ENCODE measurements around the gene PTPRE. TPM values are rescaled to one million over a fixed set of nuclear protein-coding genes. Genes with fewer than 3 reads are reported as not detected.

Gene PTPRE
- polyA plus RNA-seq, 1 of the 3 experiments (the other 2 are of a cell fraction): 11.8 TPM

GRCh38 chr10:128059266-128059981, 152.5 kb downstream of the PTPRE start:
- WGBS (ENCODE audit: low lambda C conversion rate): 85% methylated on average over 14 of the region's 15 CpGs
- Histone ChIP-seq H3K27ac (ENCODE audit: low read depth in 2 of 2, low read length in 1 of 2) (no peak overlapping the region), H3K36me3 (replicated peaks in 1 of 2; ENCODE audit: control insufficient read depth in 1 of 2, insufficient read depth in 2 of 2, low read length in 1 of 2) (peaks cover 0 to 15% of the 10 kb centered on the region in 2 experiments), H3K9me2 (no peaks in the 10 kb centered on the region), H4K20me1 (ENCODE audit: insufficient read depth) (no peaks in the 10 kb centered on the region), H3K9me3 (no peaks in the 10 kb centered on the region), H3K4me1 (ENCODE audit: control insufficient read depth in 1 of 2, insufficient read depth in 2 of 2, low read depth in 1 of 2, low read length in 1 of 2) (peaks cover 0 to 3% of the 10 kb centered on the region in 2 experiments; a peak in 1 of 4 replicates), H3K9ac (no peak overlapping the region), H3K79me2 (ENCODE audit: insufficient read depth) (no peaks in the 10 kb centered on the region), H3K27me3 (ENCODE audit: insufficient read depth) (no peaks in the 10 kb centered on the region), H3F3A (replicated peaks; ENCODE audit: insufficient read depth) (no peaks in the 10 kb centered on the region), H3K4me3 (ENCODE audit: low read depth in 2 of 2, low read length in 1 of 2) (no peak overlapping the region), H3K4me2 (no peak overlapping the region), H2AFZ (ENCODE audit: low read depth) (no peak overlapping the region)
- CTCF ChIA-PET: interaction anchor here (0.9 to 2.3 kb wide), 8 partner anchors 10 to 344 kb away, joined by 3 to 17 read pairs (median 4); partner anchors contain the start of gene PTPRE
- DNase-seq: no peak
- TF ChIP-seq CHD2 (IDR thresholded peaks at IDR 0.05; ENCODE audit: low read length, partially characterized antibody) (no peak), SMC3 (IDR thresholded peaks at IDR 0.05; ENCODE audit: low read depth, low read length) (no peak), FOSL2 (IDR thresholded peaks at IDR 0.05; ENCODE audit: borderline replicate concordance, low read depth) (no peak), YY1 (IDR thresholded peaks at IDR 0.05; ENCODE audit: low read depth) (no peak), TEAD4 (IDR thresholded peaks at IDR 0.05; ENCODE audit: borderline replicate concordance, insufficient read depth) (no peak), FOXM1 (IDR thresholded peaks at IDR 0.05; ENCODE audit: low read depth) (no peak)
- POLR2A ChIA-PET: no interaction called here

GRCh38 chr10:128059982-128060293, 153.0 kb downstream of the PTPRE start:
- TF ChIP-seq TEAD4 (IDR thresholded peaks at IDR 0.05; ENCODE audit: borderline replicate concordance, insufficient read depth) (no peak), NFIC (IDR thresholded peaks at IDR 0.05; ENCODE audit: borderline replicate concordance) (no peak), REST (IDR thresholded peaks at IDR 0.05; ENCODE audit: low read depth, low read length) (no peak), FOXJ3 (CRISPR knock-in tag; IDR thresholded peaks at IDR 0.05) (no peak), USF1 (IDR thresholded peaks at IDR 0.05; ENCODE audit: borderline replicate concordance, low read depth) (no peak), ELF1 (IDR thresholded peaks at IDR 0.05) (no peak), RXRA (IDR thresholded peaks at IDR 0.05; ENCODE audit: borderline replicate concordance, low read depth) (no peak), GABPA (IDR thresholded peaks at IDR 0.05; ENCODE audit: low read depth) (no peak), NRF1 (IDR thresholded peaks at IDR 0.05; ENCODE audit: low read depth, low read length) (no peak), EP300 (IDR thresholded peaks at IDR 0.05; ENCODE audit: borderline replicate concordance in 1 of 2, low read depth in 1 of 2, low read length in 1 of 2) (no peak), JUND (IDR thresholded peaks at IDR 0.05) (no peak), SIN3A (IDR thresholded peaks at IDR 0.05; ENCODE audit: borderline replicate concordance, low read depth, low read length) (no peak), MXI1 (IDR thresholded peaks at IDR 0.05; ENCODE audit: low read depth, low read length) (no peak), YY1 (IDR thresholded peaks at IDR 0.05; ENCODE audit: low read depth) (no peak), FOXM1 (IDR thresholded peaks at IDR 0.05; ENCODE audit: low read depth) (no peak), TAF1 (IDR thresholded peaks at IDR 0.05; ENCODE audit: borderline replicate concordance, low read depth, low read length) (no peak)
- CTCF ChIA-PET: interaction anchor here (1.2 to 2.3 kb wide), 4 partner anchors 10 to 345 kb away, joined by 3 to 17 read pairs (median 4); partner anchors contain the start of gene PTPRE
- WGBS (ENCODE audit: low lambda C conversion rate): 40% methylated on average over 1 of the region's 1 CpG

More at GRCh38 chr10:128059982-128060293, 153.0 kb downstream of the PTPRE start:
- H3K9me3 ChIP-seq: no peaks in the 10 kb centered on the region
- POLR2A ChIA-PET: no interaction called here
- peaks cover 0 to 3% of the 10 kb centered on the region in 2 experiments; a peak in 1 of 4 replicates for H3K4me1 ChIP-seq (ENCODE audit: control insufficient read depth in 1 of 2, insufficient read depth in 2 of 2, low read depth in 1 of 2, low read length in 1 of 2)
- H3K79me2 ChIP-seq (ENCODE audit: insufficient read depth): no peaks in the 10 kb centered on the region
- no peak overlapping the region for H3K9ac ChIP-seq
- no peaks in the 10 kb centered on the region for H3K27me3 ChIP-seq (ENCODE audit: insufficient read depth)
- H3F3A ChIP-seq (replicated peaks; ENCODE audit: insufficient read depth): no peaks in the 10 kb centered on the region
- H3K27ac ChIP-seq (ENCODE audit: low read depth in 2 of 2, low read length in 1 of 2): no peak overlapping the region
- DNase-seq: no peak
- H3K36me3 ChIP-seq (replicated peaks in 1 of 2; ENCODE audit: control insufficient read depth in 1 of 2, insufficient read depth in 2 of 2, low read length in 1 of 2): peaks cover 0 to 15% of the 10 kb centered on the region in 2 experiments
- no peak overlapping the region for H3K4me3 ChIP-seq (ENCODE audit: low read depth in 2 of 2, low read length in 1 of 2)
- no peaks in the 10 kb centered on the region for H4K20me1 ChIP-seq (ENCODE audit: insufficient read depth)
- no peak overlapping the region for H2AFZ ChIP-seq (ENCODE audit: low read depth)
- H3K4me2 ChIP-seq: no peak overlapping the region
- H3K9me2 ChIP-seq: no peaks in the 10 kb centered on the region
